NOMO-1 (cell line): Measurements from ENCODE around the gene H6PD.

Experiments used
- DNase-seq, 2 experiments: peaks; one replicate each; lab custom pipeline; 2025; ENCODE audit not compliant: unreplicated experiment in 2 of 2; lab: John Stamatoyannopoulos, UW

H6PD gene

GRCh38 chr1:9203511-9203982, 31.0 kb upstream of the H6PD start:
- DNase-seq = no peak

GRCh38 chr1:9204156-9204720, 30.3 kb upstream of the H6PD start:
- no peak for DNase-seq

GRCh38 chr1:9207086-9207485, 27.5 kb upstream of the H6PD start:
- no peak for DNase-seq

- DNase-seq = no peak
Measured at GRCh38 chr1:9207715-9208114, 26.9 kb upstream of the H6PD start.

- no peak for DNase-seq
Measured at GRCh38 chr1:9211291-9211811, 23.2 kb upstream of the H6PD start.

- no peak for DNase-seq
Measured at GRCh38 chr1:9212735-9213134, 21.8 kb upstream of the H6PD start.

- DNase-seq = no peak
Measured at GRCh38 chr1:9213956-9214355, 20.6 kb upstream of the H6PD start.

GRCh38 chr1:9218917-9219316, 15.7 kb upstream of the H6PD start:
- no peak for DNase-seq

- DNase-seq = no peak
Measured at GRCh38 chr1:9222846-9223625, 11.5 kb upstream of the H6PD start.

GRCh38 chr1:9224664-9225410, 9.7 kb upstream of the H6PD start:
- DNase-seq = no peak

GRCh38 chr1:9225411-9225785, 9.2 kb upstream of the H6PD start:
- no peak for DNase-seq

- DNase-seq = peak; percentile 51 to 71
Measured at GRCh38 chr1:9228609-9229008, 6.0 kb upstream of the H6PD start.

GRCh38 chr1:9229549-9229948, 5.0 kb upstream of the H6PD start:
- no peak for DNase-seq

- DNase-seq = no peak
Measured at GRCh38 chr1:9230869-9231533, 3.6 kb upstream of the H6PD start.

GRCh38 chr1:9231648-9232332, 2.8 kb upstream of the H6PD start:
- no peak for DNase-seq

- peak; percentile 51 to 71 for DNase-seq
Measured at GRCh38 chr1:9233241-9233941, 1.2 kb upstream of the H6PD start.

GRCh38 chr1:9233942-9234222, 692 bp upstream of the H6PD start:
- no peak for DNase-seq

- DNase-seq = no peak
Measured at GRCh38 chr1:9235096-9235459, 504 bp downstream of the H6PD start.

- no peak for DNase-seq
Measured at GRCh38 chr1:9235560-9235959, 986 bp downstream of the H6PD start.

- DNase-seq = no peak
Measured at GRCh38 chr1:9238134-9238533, 3.6 kb downstream of the H6PD start.
